HEK293T (cell line): ENCODE results near the gene TOE1.

Experiments used
- ARNT ChIP-seq: fragments of 450-650 bp; IDR thresholded peaks from 2 replicates; pipeline ENCODE4 v1.6.1; 2017; ENCODE audit warnings: mild to moderate bottlenecking
- BHLHE40 ChIP-seq: fragments of 450-650 bp; IDR thresholded peaks from 2 replicates; pipeline ENCODE4 v1.6.1; 2016; ENCODE audit warnings: mild to moderate bottlenecking, moderate library complexity, borderline replicate concordance
- CTBP1 ChIP-seq: fragments of 450-650 bp; IDR thresholded peaks from 2 replicates; pipeline ENCODE4 v1.6.1; 2016; ENCODE audit warnings: borderline replicate concordance
- FOXK2 ChIP-seq: fragments of 450-650 bp; IDR thresholded peaks from 2 replicates; pipeline ENCODE4 v1.6.1; 2016; ENCODE audit warnings: mild to moderate bottlenecking
- FOXM1 ChIP-seq: fragments of 450-650 bp; IDR thresholded peaks from 2 replicates; pipeline ENCODE4 v1.6.1; 2017; ENCODE audit warnings: mild to moderate bottlenecking, borderline replicate concordance
- HDGF ChIP-seq: fragments of 450-650 bp; IDR thresholded peaks from 2 replicates; pipeline ENCODE4 v1.6.1; 2017; ENCODE audit warnings: antibody characterized with exemption, borderline replicate concordance
- L3MBTL2 ChIP-seq: fragments of 450-650 bp; conservative IDR thresholded peaks from 2 replicates; pipeline ENCODE4 v1.6.1; 2016; ENCODE audit warnings: mild to moderate bottlenecking
- SP1 ChIP-seq: fragments of 450-650 bp; IDR thresholded peaks from 2 replicates; pipeline ENCODE4 v1.6.1; 2017
- SUZ12 ChIP-seq: fragments of 450-650 bp; IDR thresholded peaks from 2 replicates; pipeline ENCODE4 v1.6.1; 2016; ENCODE audit warnings: mild to moderate bottlenecking
- TARDBP ChIP-seq: fragments of 450-650 bp; IDR thresholded peaks from 2 replicates; pipeline ENCODE4 v1.6.1; 2016

- TF ChIP-seq SUZ12 = no peak
- TF ChIP-seq ARNT = no peak
- TF ChIP-seq SP1 = no peak
- no peak for TF ChIP-seq FOXM1
- no peak for TF ChIP-seq HDGF
- no peak for TF ChIP-seq L3MBTL2
- no peak for TF ChIP-seq BHLHE40
- TF ChIP-seq TARDBP = no peak
- no peak for TF ChIP-seq FOXK2
- no peak for TF ChIP-seq CTBP1
Observed at GRCh38 chr1:45317166-45317565, 22.8 kb upstream of the TOE1 start.
